K562 (cell line): ENCODE data around the gene POLG. TPM values are rescaled to one million over a fixed set of nuclear protein-coding genes. Genes with fewer than 3 reads are reported as not detected.

Experiments
- ATAC-seq: fragments of 200-7000 bp; cut with Tn5 transposase; 3 replicates; pipeline ENCODE4 v1.9.1; 2020; ENCODE audit warnings: moderate library complexity
- BruUV-seq: library from RNA; stranded (reverse); fragments of 400-500 nt; replicated peaks from 2 replicates; lab custom pipeline; 2021; lab: Mats Ljungman, UMichigan
- CTCF ChIA-PET: fragments of 300-600 bp; formaldehyde crosslinking; extraction: SDS; loops from one replicate; lab custom pipeline; 2021; ENCODE audit warnings: low intra/inter-chr PET ratio; lab: Yijun Ruan, JAX
- POLR2A ChIA-PET: fragments of 300-600, 350-650 bp; sonication (Branson Sonifier 250); formaldehyde crosslinking; extraction: SDS; loops from one replicate; lab custom pipeline; 2021; ENCODE audit warnings: antibody characterized with exemption, inconsistent platforms; lab: Yijun Ruan, JAX
- DNase-seq, 4 experiments: peaks; one replicate each; pipeline versions ENCODE4 v3.0.0 to v3.0.0-alpha.2; 2011 to 2018; ENCODE audit warnings: low spot score in 3 of 4, mixed read lengths in 3 of 4; ENCODE audit errors: extremely low read depth in 1 of 4
- FAIRE-seq: peaks from 2 replicates; lab custom pipeline; 2011; peaks lifted over from hg19 to GRCh38; lab: Jason Lieb, UNC
- H2AFZ ChIP-seq: 2 replicates; pipeline ENCODE4 v1.6.0; 2011; ENCODE audit warnings: low read depth, low read length, control low read depth, inconsistent platforms
- H3K27ac ChIP-seq: fragments of 200-600 bp; 3 replicates; pipeline ENCODE4 v1.8.0; 2011; ENCODE audit warnings: low read depth, mild to moderate bottlenecking, control low read depth, inconsistent platforms, low read length, moderate library complexity, mixed read lengths; ENCODE audit errors: extremely low read depth
- H3K27me3 ChIP-seq, 2 experiments: fragments of 300-600 bp in 1 of 2; 2 replicates in 1 of 2; 3 replicates in 1 of 2; pipeline versions ENCODE4 v1.6.0 to v1.8.0; 2011; ENCODE audit warnings: inconsistent platforms in 2 of 2, low read length in 2 of 2, mild to moderate bottlenecking in 1 of 2, mixed read lengths in 1 of 2, moderate library complexity in 1 of 2; ENCODE audit not compliant: control insufficient read depth in 2 of 2, insufficient read depth in 2 of 2
- H3K36me3 ChIP-seq: fragments of 300-600 bp; 3 replicates; pipeline ENCODE4 v1.8.0; 2011; ENCODE audit warnings: mild to moderate bottlenecking, low read length, inconsistent platforms; ENCODE audit not compliant: control insufficient read depth, insufficient read depth
- H3K4me1 ChIP-seq, 2 experiments: fragments of 200-600 bp in 1 of 2; replicated peaks in 1 of 2; 2 replicates in 1 of 2; 3 replicates in 1 of 2; pipeline versions ENCODE4 v1.5.1 to v1.8.0; 2011; ENCODE audit warnings: inconsistent platforms in 2 of 2, low read length in 2 of 2, mild to moderate bottlenecking in 1 of 2, mixed read lengths in 1 of 2, moderate library complexity in 1 of 2; ENCODE audit not compliant: control insufficient read depth in 2 of 2, insufficient read depth in 2 of 2
- H3K4me2 ChIP-seq: 2 replicates; pipeline ENCODE4 v1.6.1; 2011; ENCODE audit warnings: low read length, control low read depth, inconsistent platforms, mixed read lengths; ENCODE audit not compliant: insufficient read depth
- H3K4me3 ChIP-seq: fragments of 200-600 bp; sonication (generic), shearing (Covaris generic); 2 replicates; pipeline ENCODE4 v1.5.1; 2016; ENCODE audit warnings: control low read depth, inconsistent platforms
- H3K79me2 ChIP-seq: fragments of 200-600 bp; 3 replicates; pipeline ENCODE4 v1.8.0; 2011; ENCODE audit warnings: low read length, inconsistent platforms; ENCODE audit not compliant: control insufficient read depth, insufficient read depth
- H3K9ac ChIP-seq, 2 experiments: 2 replicates each; pipeline versions ENCODE4 v1.6.0 to v1.6.1; 2011; ENCODE audit warnings: low read depth in 2 of 2, low read length in 2 of 2, control low read depth in 1 of 2, inconsistent platforms in 1 of 2, mild to moderate bottlenecking in 1 of 2, mixed read lengths in 1 of 2; ENCODE audit not compliant: insufficient read depth in 1 of 2
- H3K9me1 ChIP-seq: one replicate; pipeline ENCODE4 v1.6.0; 2011; ENCODE audit warnings: inconsistent platforms, mild to moderate bottlenecking, low read length, moderate library complexity; ENCODE audit not compliant: control insufficient read depth, insufficient read depth
- H3K9me3 ChIP-seq: replicated peaks from 2 replicates; pipeline ENCODE4 v1.5.1; 2011; ENCODE audit warnings: low read depth, low read length, inconsistent platforms; ENCODE audit not compliant: control insufficient read depth, insufficient read depth
- H4K20me1 ChIP-seq: replicated peaks from 2 replicates; pipeline ENCODE4 v1.6.1; 2011; ENCODE audit warnings: low read length, inconsistent platforms, mixed read lengths; ENCODE audit not compliant: control insufficient read depth, insufficient read depth
- CC2D1A ChIP-seq: fragments of 450-650 bp; IDR thresholded peaks from 2 replicates; pipeline ENCODE4 v1.6.1; 2017; ENCODE audit warnings: mild to moderate bottlenecking
- CREBBP ChIP-seq: IDR thresholded peaks from one replicate; pipeline ENCODE4 v1.6.1; 2012; ENCODE audit warnings: low read depth, mild to moderate bottlenecking, control low read depth, inconsistent platforms, low read length
- JUND ChIP-seq, 2 experiments: IDR thresholded peaks; 2 replicates in 1 of 2; 3 replicates in 1 of 2; pipeline ENCODE4 v1.6.1; 2011; ENCODE audit warnings: borderline replicate concordance in 2 of 2, low read depth in 2 of 2, low read length in 2 of 2, improper control_type of control experiment in 1 of 2, missing biosample characterization in 1 of 2, missing genetic modification characterization in 1 of 2, missing genetic modification reagents in 1 of 2
- KAT2B ChIP-seq: IDR thresholded peaks from one replicate; pipeline ENCODE4 v1.6.1; 2012; ENCODE audit warnings: low read depth, mild to moderate bottlenecking, control low read depth, inconsistent platforms, low read length, moderate library complexity
- TOE1 ChIP-seq, 2 experiments: fragments of 450-650 bp in 1 of 2; sonication (generic) in 1 of 2; formaldehyde crosslinking in 1 of 2; IDR thresholded peaks; 2 replicates each; pipeline versions ENCODE4 v1.7.1 to v1.8.0; 2016 to 2022; ENCODE audit warnings: borderline replicate concordance in 2 of 2, mild to moderate bottlenecking in 2 of 2, antibody characterized with exemption in 1 of 2, inconsistent platforms in 1 of 2, low read depth in 1 of 2, missing genetic modification reagents in 1 of 2, moderate library complexity in 1 of 2
- WGBS: fragments of 100-300 bp; shearing (Covaris generic); methylation state at CpG from one replicate; pipeline ENCODE4 v1.1.6; 2016; ENCODE audit warnings: low coverage, mixed read lengths; ENCODE audit not compliant: insufficient coverage; ENCODE audit errors: missing lambda C conversion rate; 5-methylcytosine and 5-hydroxymethylcytosine counted together
- in situ Hi-C: fragments of 300-500 bp; cut with MboI; formaldehyde crosslinking; loops from 4 replicates; pipeline ENCODE4 v1.15.0; 2018; ENCODE audit warnings: inconsistent platforms, mixed read lengths
- intact Hi-C: fragments of 100-400 bp; cut with micrococcal nuclease; formaldehyde crosslinking; loops from 2 replicates; pipeline ENCODE4 v1.14.2; 2022
- polyA plus RNA-seq, 8 experiments: library from polyadenylated mRNA; depleted of rRNA in 4 of 8; stranded (reverse) in 5 of 8; unstranded in 3 of 8; fragments of >200 nt; fragmentation: Nextera tagmentation in 2 of 8; fragmentation: Illumina TruSeq in 1 of 8; extraction: Ambion mirVana in 2 of 8; extraction: Trizol in 1 of 8; gene quantifications; 2 replicates each; pipeline versions ENCODE4 v1.2.1 to v1.2.3, GENCODE V29; 2011 to 2014; ENCODE audit warnings: inconsistent platforms in 1 of 8, missing spikeins in 1 of 8
- total RNA-seq, 7 experiments: library from RNA; depleted of rRNA in 6 of 7; stranded (reverse); fragments of >200 nt in 6 of 7; fragmentation: Illumina TruSeq in 2 of 7; extraction: Trizol in 2 of 7; gene quantifications; 2 replicates each; pipeline versions ENCODE4 v1.2.1 to v1.2.3, GENCODE V29; 2011 to 2021; ENCODE audit warnings: low replicate concordance in 1 of 7
- TF ChIP-seq, protein P1 (sequence below): sonication (generic); formaldehyde crosslinking; IDR thresholded peaks from 2 replicates; pipeline ENCODE4 v1.8.0; 2022; ENCODE audit warnings: mild to moderate bottlenecking, missing genetic modification reagents

Gene POLG
- total and polyA plus RNA-seq, 9 of the 15 experiments (the other 6 are each of a cell fraction or from before 2014, with no cell fraction given): 15.2 to 83.8 (median 38.6) TPM

- BruUV-seq: no TSS peak
- peaks cover 0 to 6% of the 10 kb centered on the region in 2 experiments; a peak in 2 of 5 replicates for H3K4me1 ChIP-seq
- peaks cover 91% of the 10 kb centered on the region for H3K36me3 ChIP-seq
- WGBS: 46% methylated on average over 3 of the region's 3 CpGs
- H2AFZ ChIP-seq: no peak overlapping the region
- H3K9me1 ChIP-seq: no peaks in the 10 kb centered on the region
- no peak for FAIRE-seq
- no peak overlapping the region for H3K9ac ChIP-seq
- ChIA-PET CTCF (interaction anchor here (0.6 kb wide), 1 partner anchor 10 kb away, joined by 5 read pairs; no protein-coding TSS in a partner anchor), POLR2A (interaction anchor here (0.7 to 1.8 kb wide), 8 partner anchors 10 to 570 kb away, joined by 3 to 7 read pairs (median 4); partner anchors contain the start of gene POLG)
- intact Hi-C loops: loop anchor here (5.0 kb wide), 1 partner anchor 98 kb away; no protein-coding TSS in a partner anchor
- no peaks in the 10 kb centered on the region for H3K79me2 ChIP-seq
- H4K20me1 ChIP-seq: no peaks in the 10 kb centered on the region
- H3K4me3 ChIP-seq: no peak overlapping the region
- H3K27me3 ChIP-seq: no peaks in the 10 kb centered on the region
- in situ Hi-C loops: no loop called here
- no peak for ATAC-seq
- H3K27ac ChIP-seq: no peak overlapping the region
- H3K9me3 ChIP-seq: no peaks in the 10 kb centered on the region
- H3K4me2 ChIP-seq: no peak overlapping the region
- DNase-seq: no peak
- TF ChIP-seq CC2D1A (no peak), KAT2B (no peak), JUND (IDR thresholded peaks at IDR 0.05; ENCODE audit: borderline replicate concordance, low read depth, low read length) (no peak), JUND (tag; IDR thresholded peaks at IDR 0.05; ENCODE audit: borderline replicate concordance, low read depth, low read length) (peak; percentile 9; the same call in 1 of the 3 replicates), CREBBP (no peak), TOE1 (IDR thresholded peaks at IDR 0.05; ENCODE audit: borderline replicate concordance) (no peak), TOE1 (CRISPR knock-in tag; IDR thresholded peaks at IDR 0.05; ENCODE audit: borderline replicate concordance, low read depth) (no peak)
- TF ChIP-seq, protein P1, sequence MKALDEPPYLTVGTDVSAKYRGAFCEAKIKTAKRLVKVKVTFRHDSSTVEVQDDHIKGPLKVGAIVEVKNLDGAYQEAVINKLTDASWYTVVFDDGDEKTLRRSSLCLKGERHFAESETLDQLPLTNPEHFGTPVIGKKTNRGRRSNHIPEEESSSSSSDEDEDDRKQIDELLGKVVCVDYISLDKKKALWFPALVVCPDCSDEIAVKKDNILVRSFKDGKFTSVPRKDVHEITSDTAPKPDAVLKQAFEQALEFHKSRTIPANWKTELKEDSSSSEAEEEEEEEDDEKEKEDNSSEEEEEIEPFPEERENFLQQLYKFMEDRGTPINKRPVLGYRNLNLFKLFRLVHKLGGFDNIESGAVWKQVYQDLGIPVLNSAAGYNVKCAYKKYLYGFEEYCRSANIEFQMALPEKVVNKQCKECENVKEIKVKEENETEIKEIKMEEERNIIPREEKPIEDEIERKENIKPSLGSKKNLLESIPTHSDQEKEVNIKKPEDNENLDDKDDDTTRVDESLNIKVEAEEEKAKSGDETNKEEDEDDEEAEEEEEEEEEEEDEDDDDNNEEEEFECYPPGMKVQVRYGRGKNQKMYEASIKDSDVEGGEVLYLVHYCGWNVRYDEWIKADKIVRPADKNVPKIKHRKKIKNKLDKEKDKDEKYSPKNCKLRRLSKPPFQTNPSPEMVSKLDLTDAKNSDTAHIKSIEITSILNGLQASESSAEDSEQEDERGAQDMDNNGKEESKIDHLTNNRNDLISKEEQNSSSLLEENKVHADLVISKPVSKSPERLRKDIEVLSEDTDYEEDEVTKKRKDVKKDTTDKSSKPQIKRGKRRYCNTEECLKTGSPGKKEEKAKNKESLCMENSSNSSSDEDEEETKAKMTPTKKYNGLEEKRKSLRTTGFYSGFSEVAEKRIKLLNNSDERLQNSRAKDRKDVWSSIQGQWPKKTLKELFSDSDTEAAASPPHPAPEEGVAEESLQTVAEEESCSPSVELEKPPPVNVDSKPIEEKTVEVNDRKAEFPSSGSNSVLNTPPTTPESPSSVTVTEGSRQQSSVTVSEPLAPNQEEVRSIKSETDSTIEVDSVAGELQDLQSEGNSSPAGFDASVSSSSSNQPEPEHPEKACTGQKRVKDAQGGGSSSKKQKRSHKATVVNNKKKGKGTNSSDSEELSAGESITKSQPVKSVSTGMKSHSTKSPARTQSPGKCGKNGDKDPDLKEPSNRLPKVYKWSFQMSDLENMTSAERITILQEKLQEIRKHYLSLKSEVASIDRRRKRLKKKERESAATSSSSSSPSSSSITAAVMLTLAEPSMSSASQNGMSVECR: no peak
These were observed 29.2 kb downstream of the POLG start for GRCh38 chr15:89305395-89305794.
